Chondrocyte (in vitro differentiated cells): ENCODE data around the gene ITGA11. TPM values are rescaled to one million over a fixed set of nuclear protein-coding genes. Genes with fewer than 3 reads are reported as not detected.

Experiments used
- DNase-seq: peaks from one replicate; pipeline ENCODE4 v3.0.0; 2021; ENCODE audit warnings: mixed read lengths, low spot score
- H3K27ac Mint-ChIP-seq: one replicate; pipeline ENCODE4 v1.8.0; 2021; ENCODE audit warnings: mild to moderate bottlenecking, moderate library complexity, mixed read lengths; ENCODE audit not compliant: unreplicated experiment
- H3K27me3 Mint-ChIP-seq: 2 replicates; pipeline ENCODE4 v1.8.0; 2021; ENCODE audit warnings: low read depth, mixed read lengths
- H3K36me3 Mint-ChIP-seq: 2 replicates; pipeline ENCODE4 v1.8.0; 2021; ENCODE audit warnings: low read depth, mixed read lengths
- H3K4me1 Mint-ChIP-seq: 2 replicates; pipeline ENCODE4 v1.8.0; 2021; ENCODE audit warnings: low read depth, mild to moderate bottlenecking, mixed read lengths
- H3K4me3 Mint-ChIP-seq: one replicate; pipeline ENCODE4 v1.8.0; 2021; ENCODE audit warnings: mild to moderate bottlenecking, moderate library complexity, mixed read lengths; ENCODE audit not compliant: unreplicated experiment
- H3K9me3 Mint-ChIP-seq: 2 replicates; pipeline ENCODE4 v1.8.0; 2021; ENCODE audit warnings: low read depth, mixed read lengths
- total RNA-seq: library from RNA; stranded (reverse); gene quantifications from 3 replicates; pipeline ENCODE4 v1.2.1, GENCODE V29; 2021
- TF ChIP-seq, protein P1 (sequence below): fragments of 200-600 bp; sonication (generic); IDR thresholded peaks from 2 replicates; pipeline ENCODE4 v1.5.0; 2021; ENCODE audit warnings: antibody characterized with exemption, mild to moderate bottlenecking, moderate library complexity

ITGA11 gene
- total RNA-seq, 1 donor from 2014 or later = 1,092 TPM

DNA sequence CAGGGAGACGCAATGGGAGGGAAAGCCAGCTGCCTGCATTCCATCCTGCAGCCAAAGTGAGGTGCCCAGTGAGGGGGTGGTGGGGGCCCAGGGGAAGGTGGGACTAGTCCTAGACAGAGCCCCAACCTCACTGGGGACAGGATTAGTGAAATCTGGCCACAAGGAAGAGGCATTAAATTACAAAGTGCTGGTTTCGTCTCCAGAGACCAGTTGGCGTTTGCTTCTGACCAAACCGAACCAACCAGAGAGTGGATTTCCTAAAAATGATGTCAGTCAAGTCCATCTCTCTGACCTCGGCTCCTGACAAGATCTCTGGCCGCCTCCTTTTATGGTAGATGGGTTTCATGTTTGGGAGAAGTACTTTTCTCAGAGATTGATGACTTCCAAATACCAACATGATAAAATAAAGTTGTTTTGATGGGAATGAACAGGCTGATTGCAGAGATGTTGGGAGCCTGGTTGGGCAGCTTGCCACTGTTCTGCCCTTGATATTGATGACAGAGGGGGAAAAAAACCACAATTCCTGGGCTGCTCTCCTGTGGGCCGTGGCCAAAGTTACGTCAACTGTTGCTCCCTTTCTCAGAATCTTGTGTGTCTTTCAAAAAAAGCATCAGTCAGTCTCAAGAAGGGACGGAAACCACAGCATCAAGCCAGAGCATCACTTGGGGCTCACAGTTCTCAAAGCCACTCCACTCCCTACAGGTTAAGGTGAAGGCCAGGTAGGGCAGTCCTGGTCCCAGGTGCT, 24.6 kb downstream of the ITGA11 start:
- Mint-ChIP-seq H3K4me3 (no peak overlapping the region), H3K9me3 (peaks cover 4% of the 10 kb centered on the region), H3K36me3 (peaks cover 43% of the 10 kb centered on the region), H3K4me1 (peaks cover 6% of the 10 kb centered on the region), H3K27me3 (no peaks in the 10 kb centered on the region), H3K27ac (no peak overlapping the region)
- no peak for DNase-seq
- TF ChIP-seq, protein P1, sequence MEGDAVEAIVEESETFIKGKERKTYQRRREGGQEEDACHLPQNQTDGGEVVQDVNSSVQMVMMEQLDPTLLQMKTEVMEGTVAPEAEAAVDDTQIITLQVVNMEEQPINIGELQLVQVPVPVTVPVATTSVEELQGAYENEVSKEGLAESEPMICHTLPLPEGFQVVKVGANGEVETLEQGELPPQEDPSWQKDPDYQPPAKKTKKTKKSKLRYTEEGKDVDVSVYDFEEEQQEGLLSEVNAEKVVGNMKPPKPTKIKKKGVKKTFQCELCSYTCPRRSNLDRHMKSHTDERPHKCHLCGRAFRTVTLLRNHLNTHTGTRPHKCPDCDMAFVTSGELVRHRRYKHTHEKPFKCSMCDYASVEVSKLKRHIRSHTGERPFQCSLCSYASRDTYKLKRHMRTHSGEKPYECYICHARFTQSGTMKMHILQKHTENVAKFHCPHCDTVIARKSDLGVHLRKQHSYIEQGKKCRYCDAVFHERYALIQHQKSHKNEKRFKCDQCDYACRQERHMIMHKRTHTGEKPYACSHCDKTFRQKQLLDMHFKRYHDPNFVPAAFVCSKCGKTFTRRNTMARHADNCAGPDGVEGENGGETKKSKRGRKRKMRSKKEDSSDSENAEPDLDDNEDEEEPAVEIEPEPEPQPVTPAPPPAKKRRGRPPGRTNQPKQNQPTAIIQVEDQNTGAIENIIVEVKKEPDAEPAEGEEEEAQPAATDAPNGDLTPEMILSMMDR = no peak

DNA sequence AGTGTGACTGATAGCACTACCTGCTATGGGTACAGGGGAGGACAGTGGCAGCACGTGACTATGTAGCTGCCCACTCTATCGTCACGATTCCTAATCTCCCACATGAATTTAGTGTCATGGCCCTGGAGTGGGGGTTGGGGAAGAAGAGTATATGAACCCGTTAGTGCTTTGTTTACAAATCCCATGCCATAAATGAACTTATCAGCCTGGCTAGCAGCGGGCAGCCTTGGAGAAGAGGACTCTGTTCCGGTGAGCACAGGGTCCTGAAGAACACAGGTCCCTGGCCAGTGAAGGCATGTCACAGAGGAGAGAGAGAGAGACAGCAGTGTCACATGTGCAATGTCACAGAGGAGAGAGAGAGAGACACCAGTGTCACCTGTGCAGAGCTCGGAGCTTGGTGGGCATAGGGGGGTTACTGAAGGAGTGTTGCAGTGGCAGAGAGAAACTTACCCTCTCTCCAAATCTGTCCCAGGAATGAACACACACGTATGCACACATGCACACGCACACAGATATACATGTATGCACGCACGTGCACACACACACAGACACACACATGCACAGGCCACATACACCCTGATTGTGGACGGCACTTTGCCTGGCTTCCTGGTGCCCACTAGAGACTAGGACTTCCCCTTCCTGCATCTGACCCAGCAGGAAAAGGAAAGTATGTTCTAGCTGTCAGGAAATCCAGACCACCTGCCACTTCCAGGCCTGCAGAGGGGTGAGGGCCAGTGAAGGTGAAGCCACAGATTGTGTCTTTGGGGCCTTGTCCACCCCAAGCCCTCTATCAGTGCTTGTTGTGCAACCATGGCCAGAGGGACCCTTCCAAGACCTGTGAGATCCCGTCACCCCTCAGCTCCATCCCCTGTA, 26.3 kb downstream of the ITGA11 start:
- no peaks in the 10 kb centered on the region for H3K27me3 Mint-ChIP-seq
- H3K4me3 Mint-ChIP-seq = no peak overlapping the region
- H3K4me1 Mint-ChIP-seq = peaks cover 21% of the 10 kb centered on the region
- TF ChIP-seq, protein P1 = no peak
- peaks cover 52% of the 10 kb centered on the region for H3K36me3 Mint-ChIP-seq
- peaks cover 4% of the 10 kb centered on the region for H3K9me3 Mint-ChIP-seq
- no peak overlapping the region for H3K27ac Mint-ChIP-seq
- DNase-seq = no peak

DNA sequence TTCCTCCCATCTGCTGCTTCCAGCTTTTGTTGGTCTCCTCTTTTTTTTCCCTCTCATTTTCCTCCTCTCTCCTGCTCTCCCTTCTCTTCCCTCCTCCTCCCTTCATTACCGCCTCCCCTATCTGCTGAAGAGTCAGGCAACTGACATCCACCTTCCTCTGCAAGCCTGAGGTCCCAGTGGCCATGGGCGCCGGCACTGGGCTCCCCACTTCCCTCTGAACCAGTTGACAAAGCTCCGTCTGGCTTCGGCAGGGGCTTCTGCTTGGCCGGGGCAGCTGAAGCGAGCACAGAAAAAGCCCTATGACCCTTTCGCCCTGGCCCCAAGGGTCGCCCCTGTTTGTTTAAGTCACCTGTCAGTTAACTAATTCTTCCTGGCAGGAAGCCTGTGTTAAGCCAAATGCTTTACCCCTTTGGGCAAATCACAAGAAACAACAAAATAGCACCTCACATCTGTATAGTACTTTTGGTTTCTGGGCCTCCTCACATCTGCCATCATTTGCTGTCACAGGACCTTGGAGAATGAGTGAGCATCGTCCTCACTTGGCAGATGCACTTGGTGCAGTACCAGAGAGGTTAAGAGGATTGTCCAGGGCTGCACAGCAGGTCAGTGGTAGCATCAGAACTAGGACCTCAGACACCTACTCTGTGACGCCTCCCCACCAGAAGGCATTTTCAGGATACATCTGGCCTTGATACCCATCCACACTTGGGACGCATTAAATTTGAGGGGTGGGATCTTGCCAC, 27.7 kb downstream of the ITGA11 start:
- DNase-seq = no peak
- Mint-ChIP-seq H3K4me1 (peaks cover 28% of the 10 kb centered on the region), H3K27me3 (no peaks in the 10 kb centered on the region), H3K27ac (peak overlapping the region; percentile 90), H3K9me3 (peaks cover 4% of the 10 kb centered on the region), H3K4me3 (no peak overlapping the region), H3K36me3 (peaks cover 55% of the 10 kb centered on the region)
- TF ChIP-seq, protein P1 = no peak

DNA sequence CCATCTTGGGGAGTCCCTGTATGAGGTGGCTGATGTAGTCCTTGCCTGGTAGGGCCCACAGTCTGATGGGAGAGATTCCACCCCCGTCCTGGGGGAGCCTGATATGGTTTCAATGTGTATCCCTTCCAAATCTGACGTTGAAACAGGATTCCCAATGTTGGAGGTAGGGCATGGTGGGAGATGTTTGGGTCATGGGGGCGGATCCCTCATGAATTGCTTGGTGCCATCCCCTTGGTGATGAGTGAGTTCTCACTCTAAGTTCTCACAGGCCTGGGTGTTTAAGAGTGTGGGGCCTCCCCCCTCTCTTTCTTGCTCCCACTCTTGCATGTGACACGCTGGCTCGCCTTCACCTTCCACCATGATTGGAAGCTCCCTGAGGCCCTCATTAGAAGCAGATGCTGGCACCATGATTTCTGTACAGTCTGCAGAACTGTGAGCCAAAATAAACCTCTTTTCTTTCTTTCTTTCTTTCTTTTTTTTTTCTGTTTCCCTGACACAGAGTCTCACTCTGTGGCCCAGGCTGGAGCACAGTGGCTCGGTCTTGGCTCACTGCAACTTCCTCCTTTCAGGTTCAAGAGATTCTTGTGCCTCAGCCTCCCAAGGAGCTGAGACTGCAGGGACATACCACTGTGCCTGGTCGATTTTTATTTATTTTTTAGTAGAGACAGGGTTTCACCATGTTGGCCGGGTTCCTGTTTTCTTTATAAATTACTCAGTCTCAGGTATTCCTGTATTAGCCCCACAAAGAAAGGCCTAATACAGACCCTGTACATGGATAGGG, 28.6 kb downstream of the ITGA11 start:
- peak overlapping the region; percentile 90 for H3K27ac Mint-ChIP-seq
- peaks cover 51% of the 10 kb centered on the region for H3K36me3 Mint-ChIP-seq
- H3K4me1 Mint-ChIP-seq = peaks cover 33% of the 10 kb centered on the region
- no peak for DNase-seq
- H3K4me3 Mint-ChIP-seq = peak overlapping the region; percentile 38
- no peaks in the 10 kb centered on the region for H3K27me3 Mint-ChIP-seq
- peaks cover 7% of the 10 kb centered on the region for H3K9me3 Mint-ChIP-seq
- TF ChIP-seq, protein P1 = no peak
